ENCODE data around the gene NPSR1.
"Not testable (repeated sequence)": the region's sequence is repeated elsewhere in the genome, so short reads cannot be mapped to it uniquely, and the experiment has no call there.

Gene NPSR1

DNA sequence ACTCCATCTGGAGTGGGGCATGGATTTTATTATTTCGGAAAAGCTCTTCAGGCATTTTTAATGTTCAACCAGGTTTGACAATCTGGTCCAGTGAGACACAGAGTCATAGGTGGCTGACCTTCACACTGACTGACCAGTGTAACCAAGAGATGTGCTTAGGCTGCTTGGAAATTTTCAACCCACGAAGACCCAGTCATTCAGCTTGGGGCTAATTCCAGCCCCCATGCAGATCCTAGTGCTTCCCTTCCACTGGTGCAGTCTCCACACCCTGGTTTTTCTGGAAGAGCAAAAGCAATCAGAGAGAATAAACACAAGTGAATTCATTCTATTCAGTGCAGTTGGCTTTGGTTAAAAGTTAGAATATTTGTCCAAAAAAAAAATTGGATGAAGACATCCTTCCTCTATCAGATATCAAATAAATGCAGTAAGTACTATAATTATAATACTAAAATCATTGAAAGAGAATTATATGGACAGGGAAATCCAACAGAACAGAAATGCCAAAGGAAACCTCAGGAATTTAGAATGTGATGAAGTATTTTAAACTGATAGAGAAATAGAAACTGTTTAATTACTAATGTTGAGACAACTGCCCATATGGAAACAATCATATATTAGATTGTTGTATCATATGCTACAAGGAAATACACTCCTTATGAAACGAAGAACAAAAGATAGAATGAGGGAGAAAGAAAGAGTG, 178.0 kb downstream of the NPSR1 start:
- DNase-seq (ENCODE audit: low spot score): no peak

DNA sequence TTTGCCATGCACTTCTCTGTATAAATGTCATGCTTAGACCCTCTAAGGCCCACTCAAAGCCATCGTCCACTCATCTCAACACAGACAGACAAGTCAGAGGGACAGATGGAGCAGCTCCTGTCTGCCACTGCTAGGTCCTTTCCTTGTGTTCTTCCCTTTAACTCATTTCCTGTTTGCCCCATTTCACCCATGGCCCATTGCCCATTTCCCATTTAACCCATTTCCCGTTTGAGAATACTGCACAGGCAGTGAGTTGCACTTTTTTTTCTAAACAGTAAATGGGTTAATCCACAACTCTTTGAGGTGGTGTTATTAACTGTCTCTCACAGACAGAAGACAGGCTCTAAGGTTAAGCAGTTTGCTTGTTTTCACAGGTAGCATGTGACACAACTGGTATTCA, 179.3 kb downstream of the NPSR1 start:
- no peak for DNase-seq (ENCODE audit: low spot score)

DNA sequence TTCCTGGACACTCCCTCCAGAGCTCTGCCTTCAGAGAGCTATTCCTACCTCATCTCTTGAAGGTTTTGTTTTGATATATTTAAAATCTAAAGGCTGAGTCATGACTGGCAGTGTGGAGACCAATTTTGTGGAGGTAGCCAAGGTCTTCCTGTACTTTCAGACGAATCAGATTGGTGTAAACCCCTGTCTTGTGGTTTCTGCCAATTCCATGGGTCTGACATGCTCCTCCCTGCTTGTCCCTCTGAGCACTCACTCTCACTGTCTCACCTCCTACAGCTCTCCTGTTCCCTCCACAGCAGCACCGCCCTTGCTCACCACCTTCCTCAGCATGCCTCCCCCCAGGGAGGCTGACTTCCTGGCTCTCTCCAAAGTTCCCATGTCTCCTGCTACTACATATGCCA, 179.8 kb downstream of the NPSR1 start:
- DNase-seq (ENCODE audit: low spot score): no peak

DNA sequence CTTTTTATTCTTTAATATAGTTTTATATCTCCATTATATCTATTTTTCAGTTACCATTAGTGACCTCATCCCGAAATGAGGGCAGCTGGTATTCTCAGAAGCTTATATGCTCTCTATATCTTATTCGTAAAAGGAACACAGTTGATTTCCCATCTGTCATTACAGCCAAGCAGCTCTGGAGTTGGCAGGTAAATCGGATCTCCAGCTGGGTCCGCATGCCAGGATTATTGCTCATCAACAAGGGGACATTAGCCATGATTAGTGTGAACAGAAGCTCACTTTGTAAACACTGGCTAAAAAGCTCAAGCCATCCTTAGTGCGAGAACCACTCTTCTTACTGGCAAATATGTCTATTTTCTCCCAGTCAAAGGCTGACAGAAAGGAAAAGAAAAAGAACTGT, 180.3 kb downstream of the NPSR1 start:
- DNase-seq (ENCODE audit: low spot score): no peak

DNA sequence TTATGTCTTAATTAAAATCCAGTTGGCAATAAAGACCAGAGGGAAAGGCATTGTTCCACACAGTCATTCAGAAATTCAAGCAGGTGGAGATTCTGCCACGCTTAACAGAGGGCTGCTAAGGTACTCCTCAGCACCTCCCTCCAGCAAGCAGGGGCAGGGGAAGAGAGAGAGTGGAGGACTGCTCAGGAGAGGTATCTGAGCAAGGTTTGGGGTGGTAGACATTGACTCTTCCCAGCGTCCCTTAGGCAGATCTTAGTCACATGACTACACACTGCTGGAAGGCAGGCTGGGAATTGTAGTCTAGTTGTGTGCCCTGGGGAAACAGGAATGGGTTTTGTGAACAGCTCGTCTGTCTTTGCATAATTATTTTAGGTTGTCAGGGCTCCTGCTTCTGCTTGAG, 181.6 kb downstream of the NPSR1 start:
- no peak for DNase-seq (ENCODE audit: low spot score)

DNA sequence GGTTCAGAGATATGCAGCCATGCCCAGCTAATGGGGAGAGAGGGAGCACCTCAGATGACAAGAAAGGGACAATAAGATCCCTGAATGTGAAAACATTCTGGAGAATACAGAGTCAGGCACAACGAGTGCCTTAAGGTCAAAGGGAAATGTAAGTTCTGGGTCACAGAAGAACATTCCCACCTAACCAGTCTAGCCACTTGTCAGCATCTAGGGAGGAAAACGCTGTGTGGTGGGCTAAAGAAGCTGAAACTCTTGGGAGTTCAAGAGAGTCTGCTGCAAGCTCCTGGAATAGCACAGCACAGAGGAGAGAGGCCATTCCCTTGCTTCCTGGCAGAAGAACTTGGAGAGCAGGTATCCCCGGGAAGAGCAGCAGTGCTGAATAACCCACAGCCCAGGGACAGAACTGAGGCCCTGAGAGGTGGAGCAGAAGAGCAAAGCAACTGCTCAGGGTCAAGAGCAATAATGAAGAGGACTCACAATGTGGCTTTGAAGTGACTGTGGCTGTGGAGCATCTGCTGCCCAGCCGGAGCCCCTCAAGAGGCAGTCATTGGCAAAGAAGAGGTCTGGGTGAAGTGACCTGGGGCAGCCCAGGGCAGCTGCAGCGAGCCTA, 182.3 kb downstream of the NPSR1 start:
- DNase-seq (ENCODE audit: low spot score): no peak

DNA sequence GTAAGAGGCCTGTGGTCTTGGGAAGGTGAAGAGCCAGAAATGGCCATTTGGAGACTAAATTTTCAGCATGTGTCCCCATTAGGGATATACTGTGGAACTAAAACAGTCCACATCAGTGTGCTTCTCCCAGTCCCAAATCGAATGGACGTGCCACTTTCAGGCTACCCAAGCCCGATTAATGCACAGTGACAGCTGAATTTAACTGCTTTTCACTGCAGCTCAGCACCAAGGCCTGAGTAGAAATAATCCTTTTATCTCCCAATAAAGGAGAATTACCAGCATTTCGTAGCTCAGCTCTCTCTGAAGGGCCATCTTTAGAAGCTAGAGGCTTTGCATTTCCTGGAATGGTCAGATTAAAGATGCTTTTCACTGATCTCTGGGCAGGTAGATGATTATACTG, 183.3 kb downstream of the NPSR1 start:
- no peak for DNase-seq (ENCODE audit: low spot score)

DNA sequence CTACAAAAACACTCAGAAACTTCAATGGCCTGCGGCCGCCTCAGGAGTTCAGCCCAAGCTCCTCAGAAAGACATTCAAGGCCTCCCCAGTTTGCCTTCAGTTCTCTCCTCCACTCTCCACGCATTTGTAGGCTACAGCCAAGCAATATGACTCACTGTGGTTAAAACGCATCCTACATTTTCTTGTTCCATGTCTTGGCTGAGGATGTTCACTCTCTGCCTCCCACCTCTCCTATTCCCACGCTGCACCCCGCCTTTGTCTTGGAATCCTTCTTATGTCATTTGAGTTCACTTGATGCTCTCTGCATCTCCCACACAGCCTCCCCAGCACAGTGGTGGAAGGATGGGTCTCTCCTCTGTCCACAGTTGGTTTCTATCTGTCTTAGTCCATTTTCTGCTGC, 184.8 kb downstream of the NPSR1 start:
- no peak for DNase-seq (ENCODE audit: low spot score)

DNA sequence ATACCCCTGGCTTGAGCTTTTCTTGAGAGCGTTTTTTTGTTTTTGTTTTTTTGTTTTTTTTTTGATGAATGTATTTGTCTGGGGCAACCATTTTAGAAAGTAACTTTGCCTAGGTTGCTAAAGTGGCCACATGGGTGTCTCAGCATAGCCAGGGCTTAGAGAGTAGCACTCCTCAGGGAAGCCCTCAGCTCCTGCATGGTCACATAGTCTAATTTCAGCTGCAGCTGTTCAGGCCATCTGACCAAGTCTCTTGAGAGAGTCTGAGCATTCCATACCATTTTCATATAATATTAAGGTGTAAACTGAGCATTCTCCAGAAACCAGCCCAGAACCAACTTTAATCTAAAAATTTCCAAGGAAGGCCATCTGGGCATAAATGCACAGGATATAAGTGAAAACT, 186.4 kb downstream of the NPSR1 start:
- DNase-seq (ENCODE audit: low spot score): no peak

DNA sequence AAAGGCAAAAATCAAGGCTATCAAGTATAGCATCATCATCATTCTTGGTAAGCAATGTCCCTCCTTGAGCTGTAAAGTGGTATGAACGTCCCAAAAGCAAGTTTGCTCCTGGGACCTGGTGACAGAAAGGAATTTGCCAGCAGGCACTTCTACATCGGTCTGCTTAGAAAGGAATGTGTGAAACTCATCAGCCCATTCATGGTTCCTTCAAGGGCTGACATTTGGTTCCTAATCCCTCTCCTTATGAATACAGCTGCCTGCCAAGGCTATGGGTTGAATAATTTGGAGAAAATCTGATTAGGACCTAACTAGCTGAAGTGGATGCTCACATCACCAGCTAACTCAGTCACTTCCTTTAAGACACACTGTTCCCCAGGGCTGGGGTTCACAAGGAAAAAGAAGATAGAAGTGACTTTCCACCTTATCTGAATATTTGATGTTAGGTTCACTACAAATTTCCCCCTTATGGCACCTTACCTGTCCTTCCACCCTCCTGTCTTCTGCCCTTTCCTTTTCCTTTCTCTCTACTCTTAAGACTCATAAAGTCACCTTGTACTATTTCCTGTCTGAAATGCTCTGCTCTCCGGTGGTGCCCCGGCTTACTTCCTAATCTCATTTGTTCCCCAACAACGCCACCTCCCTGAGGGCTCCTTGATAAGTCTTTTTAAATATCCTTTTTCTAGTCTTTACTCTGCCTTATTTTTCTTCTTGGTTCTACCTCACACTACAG, 187.1 kb downstream of the NPSR1 start:
- DNase-seq (ENCODE audit: low spot score): no peak

DNA sequence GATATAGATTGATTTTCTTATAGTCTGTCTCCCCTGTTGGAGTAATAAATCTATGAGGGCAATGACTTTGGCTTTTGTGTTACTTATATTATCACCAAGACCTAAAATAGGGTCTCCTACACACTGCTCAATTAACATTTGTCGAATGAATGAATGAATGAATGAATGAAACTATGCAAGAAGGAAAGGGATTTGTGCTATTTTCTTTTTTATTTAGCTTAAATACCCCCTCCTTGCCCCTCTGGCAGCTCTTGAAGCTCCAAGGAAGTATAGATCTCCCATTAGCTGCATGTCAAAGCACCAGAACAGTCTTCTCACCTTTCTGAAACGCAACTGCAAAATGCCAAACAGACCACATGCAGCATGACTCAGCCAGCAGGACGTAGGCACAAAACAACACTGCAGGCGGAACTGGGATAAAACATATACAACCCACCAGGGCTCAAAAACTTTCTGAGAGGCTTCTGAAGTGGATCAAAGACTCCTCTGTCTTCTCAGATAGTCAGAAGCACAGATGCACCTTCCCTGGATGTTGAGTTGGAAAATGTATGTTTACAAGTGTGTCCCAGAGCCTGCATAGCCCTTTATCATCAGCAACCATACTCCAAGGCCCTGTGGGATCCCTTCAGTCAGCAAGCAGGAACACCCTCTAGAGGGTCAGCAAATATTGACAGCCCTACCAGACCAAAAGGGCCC, 187.8 kb downstream of the NPSR1 start:
- DNase-seq (ENCODE audit: low spot score): peak; percentile 98

DNA sequence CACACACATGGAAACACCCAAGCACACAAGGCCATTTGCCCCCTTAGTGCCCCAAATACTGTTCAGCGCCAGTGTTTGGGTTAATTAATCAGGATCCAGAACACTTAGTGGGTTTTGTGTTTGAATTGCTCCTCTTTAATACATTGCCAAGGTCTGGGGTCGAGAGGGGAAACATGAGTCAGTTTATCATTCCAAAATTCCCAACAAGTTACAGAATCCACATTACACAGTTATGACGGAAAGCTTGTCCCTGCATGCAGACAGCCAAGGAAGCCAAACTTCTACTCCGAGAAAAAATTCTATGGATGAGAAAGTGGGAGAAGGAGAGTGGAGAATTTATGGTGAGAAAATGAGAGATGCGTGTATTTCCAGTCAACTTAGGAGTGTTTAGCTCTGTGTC, 189.0 kb downstream of the NPSR1 start:
- no peak for DNase-seq (ENCODE audit: low spot score)

DNA sequence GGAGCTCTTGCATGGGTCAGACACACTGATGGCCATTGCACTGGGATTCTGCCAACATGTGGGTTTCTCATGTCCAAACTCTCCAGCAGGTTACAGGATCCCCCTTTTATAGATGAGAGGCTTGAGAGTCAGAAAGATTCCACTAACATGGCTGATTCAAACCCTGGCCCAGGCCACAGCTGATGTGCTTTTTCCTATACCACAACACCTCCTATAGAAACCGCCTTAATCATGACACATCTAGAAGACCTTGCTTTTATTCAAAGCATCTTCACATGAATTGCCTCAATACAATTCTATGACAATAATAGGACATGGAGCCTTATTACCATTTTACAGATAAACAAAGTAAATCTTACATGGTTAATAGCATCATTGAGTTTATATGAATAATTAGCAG, 190.7 kb downstream of the NPSR1 start:
- DNase-seq (ENCODE audit: low spot score): no peak

DNA sequence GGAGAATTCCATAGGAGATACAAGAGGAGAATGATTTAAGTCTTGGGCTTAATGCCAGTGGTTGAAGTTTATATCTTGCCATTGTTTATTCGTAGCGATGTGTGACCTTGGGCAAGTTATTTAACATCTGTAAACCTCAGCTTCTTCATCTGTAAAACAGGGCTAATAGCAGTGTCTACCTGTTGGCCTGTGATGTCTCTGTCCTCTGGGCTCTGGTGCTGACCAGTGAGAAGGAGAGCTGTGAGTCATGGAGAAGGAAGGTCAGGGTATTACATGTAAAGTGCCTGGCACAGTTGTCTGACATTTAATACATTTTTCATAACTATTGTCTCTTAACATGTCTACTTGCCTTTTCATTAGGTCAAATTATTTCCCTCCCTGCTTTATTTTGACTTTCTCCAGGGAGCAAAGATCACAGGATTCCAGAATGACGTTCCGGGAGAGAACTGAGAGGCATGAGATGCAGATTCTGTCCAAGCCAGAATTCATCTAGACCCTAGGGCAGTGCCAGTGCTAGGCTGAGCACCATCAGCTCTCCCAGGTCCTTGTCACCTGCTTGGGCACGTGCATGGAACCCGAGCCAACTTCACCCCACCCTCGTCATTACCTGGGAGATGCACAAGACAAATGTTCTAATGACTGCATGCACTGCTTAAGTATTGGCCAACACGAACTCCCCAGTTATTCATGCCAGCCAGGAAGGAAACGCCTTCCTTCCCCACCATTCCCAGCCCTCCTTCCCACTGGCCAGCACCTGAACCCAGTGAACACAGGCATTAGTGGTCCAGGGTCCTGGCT, 191.3 kb downstream of the NPSR1 start:
- no peak for DNase-seq (ENCODE audit: low spot score)

DNA sequence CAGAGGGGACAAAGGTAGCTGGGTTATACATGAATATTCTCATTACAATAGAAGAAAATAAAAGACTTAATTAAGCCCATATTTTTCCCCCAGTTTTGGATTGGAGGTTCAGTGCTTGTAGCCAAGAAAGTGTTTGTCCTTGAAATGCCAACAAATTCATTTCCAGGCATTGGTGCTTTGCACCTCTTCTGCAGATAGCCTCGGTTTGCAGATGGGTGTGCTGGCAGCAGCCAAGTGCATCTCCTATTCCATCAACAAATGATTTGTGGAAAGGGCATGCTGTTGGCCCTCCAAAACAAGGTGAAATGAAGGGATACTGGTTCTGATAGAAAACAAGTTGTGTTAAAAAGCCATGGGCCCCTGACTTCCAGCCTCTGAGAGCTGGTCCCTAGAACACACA, 192.0 kb downstream of the NPSR1 start:
- DNase-seq (ENCODE audit: low spot score): no peak

DNA sequence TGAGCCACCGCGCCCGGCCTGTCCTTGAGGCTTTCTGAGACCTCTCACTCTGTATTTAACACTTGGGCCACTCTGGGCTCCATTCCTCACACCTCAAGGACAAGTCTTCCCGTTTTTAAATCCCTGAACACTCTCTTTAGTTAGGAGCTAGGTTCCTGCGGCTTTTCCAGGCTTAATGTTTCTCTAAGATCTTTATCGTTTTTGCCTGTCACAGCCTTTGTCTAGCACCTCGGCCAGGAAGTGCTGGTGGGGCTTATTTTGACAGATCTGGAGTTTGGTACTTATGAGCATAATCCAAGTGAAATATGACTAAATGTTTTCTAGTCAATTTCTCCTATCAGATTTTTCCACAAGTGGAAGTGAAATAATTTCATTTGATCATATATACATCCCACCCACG, 192.7 kb downstream of the NPSR1 start:
- no peak for DNase-seq (ENCODE audit: low spot score)

DNA sequence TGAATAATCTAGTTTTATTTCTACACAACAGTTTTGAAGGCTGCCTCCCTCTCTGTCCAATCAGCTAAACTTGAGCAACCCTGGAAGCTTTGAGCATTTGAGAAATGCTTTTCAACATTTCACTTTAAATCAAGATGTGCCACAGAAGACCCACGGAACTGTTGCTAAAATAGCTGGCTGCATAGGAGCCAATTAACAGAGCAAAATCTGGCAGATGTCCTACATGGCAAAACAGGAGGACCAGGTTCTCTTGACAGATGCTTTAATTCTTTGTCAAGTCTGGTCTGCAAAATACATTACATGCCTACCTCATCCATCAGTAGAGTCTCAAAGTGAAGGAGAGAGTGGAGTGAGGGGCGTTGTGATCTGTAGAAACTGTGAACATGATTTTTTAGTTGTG, 193.4 kb downstream of the NPSR1 start:
- DNase-seq (ENCODE audit: low spot score): no peak

DNA sequence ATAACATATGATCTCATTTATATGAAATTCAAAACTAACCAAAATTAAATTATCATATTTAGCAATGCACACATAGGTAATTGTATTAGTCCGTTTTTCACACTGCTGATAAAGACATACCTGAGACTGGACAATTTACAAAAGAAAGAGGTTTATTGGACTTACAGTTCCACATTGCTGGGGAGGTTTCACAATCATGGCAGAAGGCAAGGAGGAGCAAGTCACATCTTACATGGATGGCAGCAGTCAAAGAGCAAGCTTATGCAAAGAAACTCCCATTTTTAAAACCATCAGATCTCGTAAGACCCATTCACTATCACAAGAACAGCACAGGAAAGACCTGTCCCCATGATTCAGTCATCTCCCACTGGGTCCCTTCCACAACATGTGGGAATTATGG, 200.4 kb downstream of the NPSR1 start:
- DNase-seq (ENCODE audit: low spot score): not testable (repeated sequence)

DNA sequence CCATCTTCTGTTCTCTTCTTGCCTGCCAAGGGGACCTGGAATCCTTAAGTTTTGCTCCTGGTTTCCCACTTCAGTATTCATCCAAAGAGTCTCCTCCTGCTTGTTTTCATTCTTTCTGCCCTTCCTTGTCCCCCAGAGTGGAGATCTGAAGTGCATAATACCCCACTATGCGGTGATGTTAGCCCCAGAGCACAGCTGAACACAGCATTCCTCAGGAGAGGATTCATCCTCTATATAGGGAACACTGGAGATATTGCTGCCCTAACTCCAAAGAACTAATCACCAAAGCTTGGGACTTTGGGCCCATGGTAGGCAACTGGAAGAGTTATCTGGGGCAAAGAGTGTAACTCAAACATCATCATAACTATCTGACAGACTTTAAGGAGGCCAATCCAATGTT, 201.3 kb downstream of the NPSR1 start:
- not testable (repeated sequence) for DNase-seq (ENCODE audit: low spot score)

DNA sequence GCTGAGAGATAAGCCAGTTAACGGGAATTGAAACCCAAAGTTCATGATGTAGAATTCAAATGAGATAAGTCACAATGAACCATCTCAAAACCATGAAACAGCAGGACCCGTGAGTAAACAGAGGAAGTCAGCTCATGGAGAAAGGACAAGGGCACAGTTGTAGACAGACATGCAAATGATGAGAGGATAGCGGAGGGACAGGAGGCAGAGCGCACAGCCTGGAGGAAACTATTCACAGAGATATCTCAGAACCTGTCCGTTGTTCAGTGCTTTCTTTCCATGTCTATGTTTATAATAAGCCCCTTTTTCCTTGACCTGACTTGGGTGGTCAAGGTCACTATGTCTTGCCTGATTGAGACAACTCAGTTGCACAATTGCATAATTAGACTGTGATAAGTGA, 208.2 kb downstream of the NPSR1 start:
- DNase-seq (ENCODE audit: low spot score): not testable (repeated sequence)

DNA sequence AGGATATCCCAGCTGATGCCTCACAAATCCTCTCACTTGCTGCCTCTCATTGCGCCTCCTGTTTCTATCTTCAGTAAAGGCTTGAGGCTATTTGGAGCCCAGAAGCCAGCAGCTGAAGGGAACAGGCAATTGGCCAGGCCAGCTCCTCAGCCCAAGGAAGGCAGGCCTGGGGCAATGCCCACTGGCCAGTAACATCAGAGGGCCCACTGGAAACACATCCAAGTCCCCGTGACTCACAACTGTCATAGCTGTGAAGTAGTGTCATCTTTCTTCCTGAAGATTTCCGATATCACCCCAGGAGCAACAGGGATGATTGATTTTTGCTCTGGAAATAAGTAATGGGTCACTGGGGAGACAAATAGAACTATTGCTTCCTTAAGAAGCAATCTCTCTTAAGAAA, 209.3 kb downstream of the NPSR1 start:
- not testable (repeated sequence) for DNase-seq (ENCODE audit: low spot score)

DNA sequence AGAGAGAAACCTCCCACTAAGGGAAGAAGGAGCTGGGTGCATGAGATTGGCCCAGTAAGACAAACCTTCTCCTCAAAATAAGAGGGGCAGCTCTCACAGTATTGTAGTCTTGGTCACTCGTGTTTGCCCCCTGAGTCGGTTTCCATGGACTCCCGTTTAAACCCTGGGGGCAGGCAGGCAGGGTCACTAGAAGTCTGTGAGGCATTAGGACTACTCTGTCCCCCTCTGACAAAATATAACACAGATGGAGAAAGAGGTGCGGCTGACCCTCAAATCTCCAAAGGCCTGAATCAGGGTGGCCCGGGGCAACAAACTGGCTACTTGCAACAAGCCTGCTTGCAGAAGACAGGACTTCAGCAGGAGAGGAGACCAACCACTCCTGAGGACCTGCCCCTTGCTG, 210.6 kb downstream of the NPSR1 start:
- not testable (repeated sequence) for DNase-seq (ENCODE audit: low spot score)

Measured in COLO829 (cell line).